Measurements from ENCODE around the gene CHMP5.

CHMP5 gene

DNA sequence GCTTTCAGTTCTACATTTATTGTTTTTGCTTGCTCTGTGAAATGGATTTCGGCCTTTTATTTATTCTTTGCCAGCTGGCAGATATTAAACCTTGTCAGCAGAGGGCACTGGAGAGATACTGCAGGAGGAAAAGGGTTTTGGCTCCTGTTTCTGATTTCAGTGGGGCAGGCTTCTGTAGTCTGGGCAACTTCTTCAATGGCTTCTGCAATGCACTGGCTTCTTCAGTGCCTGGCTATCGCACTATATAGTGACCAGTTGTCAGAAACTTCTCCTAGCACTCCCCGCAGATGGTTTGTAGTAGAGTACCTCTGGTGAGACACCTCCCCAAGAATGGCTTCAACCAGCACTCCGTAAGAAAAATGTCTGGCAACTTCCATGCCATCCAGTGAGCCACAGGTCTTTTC lies 22.2 kb downstream of the CHMP5 start:
- POLR2A ChIA-PET: no interaction called here
- peak; percentile 61 for DNase-seq (ENCODE audit: extremely low spot score)
- TF ChIP-seq, protein P1, sequence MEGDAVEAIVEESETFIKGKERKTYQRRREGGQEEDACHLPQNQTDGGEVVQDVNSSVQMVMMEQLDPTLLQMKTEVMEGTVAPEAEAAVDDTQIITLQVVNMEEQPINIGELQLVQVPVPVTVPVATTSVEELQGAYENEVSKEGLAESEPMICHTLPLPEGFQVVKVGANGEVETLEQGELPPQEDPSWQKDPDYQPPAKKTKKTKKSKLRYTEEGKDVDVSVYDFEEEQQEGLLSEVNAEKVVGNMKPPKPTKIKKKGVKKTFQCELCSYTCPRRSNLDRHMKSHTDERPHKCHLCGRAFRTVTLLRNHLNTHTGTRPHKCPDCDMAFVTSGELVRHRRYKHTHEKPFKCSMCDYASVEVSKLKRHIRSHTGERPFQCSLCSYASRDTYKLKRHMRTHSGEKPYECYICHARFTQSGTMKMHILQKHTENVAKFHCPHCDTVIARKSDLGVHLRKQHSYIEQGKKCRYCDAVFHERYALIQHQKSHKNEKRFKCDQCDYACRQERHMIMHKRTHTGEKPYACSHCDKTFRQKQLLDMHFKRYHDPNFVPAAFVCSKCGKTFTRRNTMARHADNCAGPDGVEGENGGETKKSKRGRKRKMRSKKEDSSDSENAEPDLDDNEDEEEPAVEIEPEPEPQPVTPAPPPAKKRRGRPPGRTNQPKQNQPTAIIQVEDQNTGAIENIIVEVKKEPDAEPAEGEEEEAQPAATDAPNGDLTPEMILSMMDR (IDR thresholded peaks at IDR 0.05; ENCODE audit: control extremely low read depth, extremely low read depth, low read depth, missing control alignments): peak; percentile 70
- CTCF ChIA-PET: interaction anchor here (0.7 to 7.8 kb wide), 23 partner anchors 9 to 191 kb away, joined by 3 to 53 read pairs (median 6); partner anchors contain the start of gene NOL6

DNA sequence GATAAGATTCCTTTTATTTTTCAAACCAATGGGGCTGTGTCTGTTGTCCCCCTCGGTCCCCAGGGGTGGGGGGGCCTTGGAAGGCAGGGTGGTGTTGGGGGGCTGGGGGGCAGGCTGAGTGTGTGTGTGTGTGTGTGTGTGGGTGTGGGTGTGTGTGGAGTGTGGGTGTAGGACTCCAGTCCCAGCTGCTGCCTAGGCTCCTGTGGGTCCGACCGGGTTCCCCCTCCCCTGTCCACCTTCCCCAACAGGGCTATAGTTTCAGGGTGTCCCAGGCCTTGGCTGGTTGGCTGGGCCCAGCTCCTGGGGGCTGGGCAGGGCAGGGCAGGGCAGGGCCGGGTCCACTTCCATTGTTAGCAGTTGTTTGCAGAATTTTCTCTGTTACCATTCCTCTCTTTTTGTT lies 23.4 kb downstream of the CHMP5 start:
- no peak for DNase-seq (ENCODE audit: extremely low spot score)
- POLR2A ChIA-PET: interaction anchor here (1.0 kb wide), 1 partner anchor 16 kb away, joined by 3 read pairs; no protein-coding TSS in a partner anchor
- CTCF ChIA-PET: interaction anchor here (1.8 to 7.8 kb wide), 9 partner anchors 9 to 185 kb away, joined by 6 to 53 read pairs (median 11); partner anchors contain the start of gene NOL6
- TF ChIP-seq, protein P1 (IDR thresholded peaks at IDR 0.05; ENCODE audit: control extremely low read depth, extremely low read depth, low read depth, missing control alignments): no peak

DNA sequence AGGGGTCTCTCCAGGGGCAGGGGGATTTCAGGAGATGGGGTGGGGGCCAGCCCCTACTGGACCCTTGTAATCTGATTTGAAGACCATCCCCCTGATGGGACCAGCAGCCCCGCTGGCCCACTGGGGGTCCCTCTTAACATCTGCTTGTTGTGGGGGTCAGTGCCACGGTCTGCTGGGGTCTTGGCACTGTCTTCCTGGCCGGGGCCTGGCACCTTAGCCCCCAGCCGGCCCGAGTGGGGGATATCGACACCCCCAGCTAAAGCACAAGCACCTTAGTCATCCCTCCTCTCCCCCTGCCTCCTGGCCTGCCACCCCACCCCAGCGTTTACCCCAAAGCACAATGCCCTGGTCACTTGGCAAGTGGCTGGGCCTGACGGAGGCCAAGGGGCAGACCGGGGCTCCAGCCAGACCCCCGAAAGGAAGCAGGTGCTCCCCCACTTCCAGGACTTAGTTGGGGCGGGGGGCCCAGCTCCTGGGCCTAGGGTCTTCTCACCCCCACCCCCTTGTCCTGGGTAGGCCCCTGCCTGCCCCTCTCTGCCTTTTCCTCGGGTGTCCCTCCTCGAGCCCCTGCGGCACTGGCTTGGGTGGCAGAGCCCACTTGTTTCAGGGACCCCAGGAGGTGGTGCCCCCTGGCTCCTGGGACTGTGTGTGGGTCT lies 24.1 kb downstream of the CHMP5 start:
- ChIA-PET POLR2A (no interaction called here), CTCF (interaction anchor here (7.8 kb wide), 1 partner anchor 14 kb away, joined by 53 read pairs; no protein-coding TSS in a partner anchor)
- DNase-seq (ENCODE audit: extremely low spot score): no peak
- TF ChIP-seq, protein P1 (IDR thresholded peaks at IDR 0.05; ENCODE audit: control extremely low read depth, extremely low read depth, low read depth, missing control alignments): no peak

DNA sequence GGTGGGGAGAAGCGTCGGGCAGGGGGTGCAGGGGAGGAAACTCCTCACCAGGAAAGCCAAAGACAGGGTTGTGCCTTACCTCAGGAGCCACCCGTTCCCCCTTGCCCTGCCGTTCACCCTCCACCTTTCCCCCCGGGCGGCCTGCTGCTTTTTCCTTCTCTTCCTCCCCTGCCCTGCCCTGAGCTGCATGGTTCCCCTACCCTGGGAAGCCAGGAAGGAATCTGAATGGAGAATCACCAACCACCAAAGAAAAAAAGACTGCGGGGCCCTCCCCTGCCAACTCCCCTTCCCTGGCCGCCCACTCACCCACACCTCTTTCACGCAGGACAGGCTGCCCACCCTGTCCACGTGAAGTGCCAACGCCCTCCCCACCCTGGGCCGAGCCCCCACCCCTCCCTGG lies 24.6 kb downstream of the CHMP5 start:
- POLR2A ChIA-PET: interaction anchor here (0.8 to 1.4 kb wide), 5 partner anchors 11 to 223 kb away, joined by 3 to 14 read pairs (median 3); partner anchors contain the start of gene NOL6
- no peak for DNase-seq (ENCODE audit: extremely low spot score)
- CTCF ChIA-PET: interaction anchor here (0.6 to 1.3 kb wide), 3 partner anchors 8 to 85 kb away, joined by 3 to 6 read pairs (median 5); no protein-coding TSS in a partner anchor
- TF ChIP-seq, protein P1 (IDR thresholded peaks at IDR 0.05; ENCODE audit: control extremely low read depth, extremely low read depth, low read depth, missing control alignments): no peak

DNA sequence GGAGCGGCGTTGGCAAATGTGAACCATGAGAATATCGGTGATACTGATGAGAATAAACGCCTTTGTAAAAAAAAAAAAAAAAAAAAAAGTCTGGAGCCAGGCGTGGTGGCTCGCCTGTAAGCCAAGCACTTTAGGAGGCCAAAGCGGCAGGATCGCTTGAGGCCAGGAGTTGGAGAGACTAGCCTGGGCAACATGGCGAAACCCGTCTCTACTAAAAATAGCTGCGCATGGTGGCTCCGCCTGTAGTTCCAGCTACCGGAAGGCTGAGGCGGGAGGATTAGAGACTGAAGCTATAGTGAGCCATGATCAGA lies 25.0 kb downstream of the CHMP5 start:
- TF ChIP-seq, protein P1 (IDR thresholded peaks at IDR 0.05; ENCODE audit: control extremely low read depth, extremely low read depth, low read depth, missing control alignments): no peak
- CTCF ChIA-PET: interaction anchor here (0.6 to 1.9 kb wide), 5 partner anchors 8 to 85 kb away, joined by 3 to 6 read pairs (median 4); no protein-coding TSS in a partner anchor
- DNase-seq (ENCODE audit: extremely low spot score): no peak
- POLR2A ChIA-PET: interaction anchor here (0.7 to 1.4 kb wide), 11 partner anchors 11 to 1330 kb away, joined by 3 to 14 read pairs (median 4); partner anchors contain the start of gene NOL6

DNA sequence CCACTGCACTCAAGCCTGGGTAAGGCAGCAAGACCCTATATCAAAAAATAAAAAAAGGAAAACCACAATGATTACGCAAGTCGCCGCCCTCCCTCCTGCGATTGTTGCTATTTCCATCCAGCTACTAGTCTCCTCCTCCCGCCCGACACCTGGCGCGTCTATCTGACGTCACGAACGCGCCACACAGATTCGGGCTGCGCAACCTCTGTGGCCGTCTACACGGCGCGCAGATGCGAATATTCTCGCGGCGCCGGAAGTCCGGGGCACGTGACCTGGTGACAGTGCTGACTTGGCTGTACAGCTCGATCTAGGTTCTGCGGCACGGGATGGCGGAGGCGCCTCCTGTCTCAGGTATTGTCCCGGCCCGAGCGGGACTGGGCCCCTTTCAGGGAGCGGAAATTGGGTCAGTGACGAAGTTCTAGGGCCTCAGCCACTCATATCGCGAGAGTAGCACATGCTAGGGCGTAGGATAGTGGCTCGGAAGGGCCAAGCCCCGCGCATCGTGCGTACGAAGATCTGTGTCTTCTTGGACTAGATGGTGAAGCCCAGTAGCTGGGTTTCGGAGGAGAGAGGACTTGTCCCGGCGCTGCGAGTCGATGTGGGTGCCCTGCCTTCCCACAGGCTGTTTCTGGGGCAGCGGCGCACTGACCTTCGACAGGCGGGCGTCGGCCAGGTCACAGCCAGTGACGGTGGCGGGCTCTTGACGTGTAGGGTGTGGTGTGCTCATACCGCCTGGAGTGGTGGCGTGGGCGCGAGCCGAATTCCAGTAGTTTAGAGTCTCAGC lies 25.6 kb downstream of the CHMP5 start, which contains the start of gene NFX1:
TSS of gene NFX1 (plus strand) at position 270 of the 784 bp plus-strand sequence. CDS start at position 327, 57 bp downstream.
- DNase-seq (ENCODE audit: extremely low spot score): peak; percentile 95
- TF ChIP-seq, protein P1 (IDR thresholded peaks at IDR 0.05; ENCODE audit: control extremely low read depth, extremely low read depth, low read depth, missing control alignments): no peak
- CTCF ChIA-PET: interaction anchor here (0.6 to 1.9 kb wide), 5 partner anchors 9 to 84 kb away, joined by 3 to 6 read pairs (median 4); no protein-coding TSS in a partner anchor

More for the DNA sequence above, 25.6 kb downstream of the CHMP5 start, which contains the start of gene NFX1:
- POLR2A ChIA-PET: interaction anchor here (0.7 to 1.4 kb wide), 11 partner anchors 12 to 1329 kb away, joined by 3 to 14 read pairs (median 4); partner anchors contain the start of gene NOL6

All from GM10248 (cell line).